Endothelial cell of umbilical vein (primary cell): ENCODE measurements around the gene SLC17A9.

Experiments used
- CTCF ChIP-seq, 2 donors: IDR thresholded peaks; 1 replicate in 1 of 2; 2 replicates in 1 of 2; pipeline ENCODE4 v1.5.1; 2011; ENCODE audit warnings: low read length in 2 of 2, mild to moderate bottlenecking in 2 of 2, moderate library complexity in 2 of 2, control low read depth in 1 of 2, inconsistent platforms in 1 of 2, low read depth in 1 of 2; ENCODE audit not compliant: insufficient read depth in 1 of 2; ENCODE audit errors: extremely low read depth in 1 of 2
- EZH2 ChIP-seq: IDR thresholded peaks from 2 replicates; pipeline ENCODE4 v1.6.1; 2012; ENCODE audit warnings: borderline replicate concordance, low read depth, mild to moderate bottlenecking, moderate library complexity, low read length, inconsistent platforms; ENCODE audit not compliant: severe bottlenecking
- MAX ChIP-seq: IDR thresholded peaks from 2 replicates; pipeline ENCODE4 v1.6.1; 2011; ENCODE audit not compliant: insufficient read depth, insufficient read length
- POLR2A ChIP-seq: IDR thresholded peaks from 2 replicates; pipeline ENCODE4 v1.6.1; 2012; ENCODE audit warnings: low read depth, mild to moderate bottlenecking, control low read depth, low read length
- POLR2AphosphoS5 ChIP-seq: IDR thresholded peaks from 2 replicates; pipeline ENCODE4 v1.6.1; 2012; ENCODE audit warnings: low read depth, mild to moderate bottlenecking, control low read depth, low read length, moderate library complexity; ENCODE audit not compliant: insufficient read depth

GRCh38 chr20:62967149-62967501, 14.6 kb downstream of the SLC17A9 start:
- TF ChIP-seq CTCF (IDR thresholded peaks at IDR 0.05; ENCODE audit: extremely low read depth in 1 of 2, insufficient read depth in 1 of 2, low read depth in 1 of 2, low read length in 2 of 2) (no peak), POLR2A (no peak), EZH2 (no peak), POLR2AphosphoS5 (no peak), MAX (no peak)
